CD4-positive, CD25-positive, alpha-beta regulatory T cell (primary cell): Measurements from ENCODE around the gene RPEL1. TPM values are rescaled to one million over a fixed set of nuclear protein-coding genes. Genes with fewer than 3 reads are reported as not detected.

ENCODE experiments used
- ATAC-seq, 2 donors: fragments of 150-1000 bp; cut with Tn5 transposase; one replicate each; pipeline ENCODE4 v1.10.0; 2021; ENCODE audit warnings: low read depth in 2 of 2, moderate number of reproducible peaks in 2 of 2, moderate library complexity in 1 of 2
- DNase-seq, 3 donors: peaks; one replicate each; pipeline versions ENCODE4 v3.0.0 to v3.0.0-alpha.2; 2012 to 2022; ENCODE audit warnings: mixed read lengths in 1 of 3
- H3K27ac ChIP-seq: one replicate; pipeline ENCODE4 v1.7.0; 2013; ENCODE audit warnings: mild to moderate bottlenecking, low read length; ENCODE audit not compliant: insufficient read depth, poor library complexity, severe bottlenecking
- H3K27me3 ChIP-seq: one replicate; pipeline ENCODE4 v1.7.0; 2013; ENCODE audit warnings: low read length; ENCODE audit not compliant: control insufficient read depth, insufficient read depth
- H3K36me3 ChIP-seq: one replicate; pipeline ENCODE4 v1.7.0; 2013; ENCODE audit warnings: mild to moderate bottlenecking, low read length, moderate library complexity; ENCODE audit not compliant: control insufficient read depth, insufficient read depth
- H3K4me1 ChIP-seq: 2 replicates; pipeline ENCODE4 v1.7.0; 2013; ENCODE audit warnings: mild to moderate bottlenecking, low read length; ENCODE audit not compliant: insufficient read depth, control insufficient read depth, poor library complexity, severe bottlenecking
- H3K4me3 ChIP-seq: one replicate; pipeline ENCODE4 v1.7.0; 2013; ENCODE audit warnings: low read depth, mild to moderate bottlenecking, low read length, moderate library complexity
- H3K9me3 ChIP-seq, 2 experiments: 1 replicate in 1 of 2; 2 replicates in 1 of 2; pipeline ENCODE4 v1.7.0; 2013; ENCODE audit warnings: low read length in 2 of 2, mild to moderate bottlenecking in 1 of 2, moderate library complexity in 1 of 2; ENCODE audit not compliant: control insufficient read depth in 2 of 2
- H3K27ac Mint-ChIP-seq, 3 donors: one replicate each; pipeline ENCODE4 v1.8.0; 2020 to 2022; ENCODE audit warnings: mild to moderate bottlenecking in 3 of 3, mixed read lengths in 3 of 3, moderate library complexity in 2 of 3
- H3K27me3 Mint-ChIP-seq: one replicate; pipeline ENCODE4 v1.8.0; 2022; ENCODE audit warnings: mild to moderate bottlenecking, mixed read lengths
- H3K36me3 Mint-ChIP-seq: one replicate; pipeline ENCODE4 v1.8.0; 2020; ENCODE audit warnings: mixed read lengths
- H3K4me1 Mint-ChIP-seq, 4 donors: one replicate each; pipeline ENCODE4 v1.8.0; 2020 to 2022; ENCODE audit warnings: mixed read lengths in 4 of 4, mild to moderate bottlenecking in 1 of 4
- H3K4me3 Mint-ChIP-seq, 4 donors: one replicate each; pipeline ENCODE4 v1.8.0; 2020 to 2022; ENCODE audit warnings: mild to moderate bottlenecking in 4 of 4, mixed read lengths in 4 of 4, moderate library complexity in 3 of 4
- H3K9me3 Mint-ChIP-seq, 7 donors: one replicate each; pipeline ENCODE4 v1.8.0; 2020 to 2022; ENCODE audit warnings: mixed read lengths in 7 of 7, mild to moderate bottlenecking in 3 of 7, moderate library complexity in 2 of 7
- polyA plus RNA-seq, 4 donors: library from polyadenylated mRNA; unstranded; fragments of 300-500 nt; fragmentation: Illumina TruSeq; gene quantifications; one replicate each; pipeline ENCODE4 v1.2.3, GENCODE V29; 2021
- total RNA-seq: library from RNA; stranded (reverse); gene quantifications from one replicate; pipeline ENCODE4 v1.2.3, GENCODE V29; 2022

The RPEL1 gene
- total and polyA plus RNA-seq, 5 donors from 2014 or later = 0.10 TPM; not detected in 4

DNA sequence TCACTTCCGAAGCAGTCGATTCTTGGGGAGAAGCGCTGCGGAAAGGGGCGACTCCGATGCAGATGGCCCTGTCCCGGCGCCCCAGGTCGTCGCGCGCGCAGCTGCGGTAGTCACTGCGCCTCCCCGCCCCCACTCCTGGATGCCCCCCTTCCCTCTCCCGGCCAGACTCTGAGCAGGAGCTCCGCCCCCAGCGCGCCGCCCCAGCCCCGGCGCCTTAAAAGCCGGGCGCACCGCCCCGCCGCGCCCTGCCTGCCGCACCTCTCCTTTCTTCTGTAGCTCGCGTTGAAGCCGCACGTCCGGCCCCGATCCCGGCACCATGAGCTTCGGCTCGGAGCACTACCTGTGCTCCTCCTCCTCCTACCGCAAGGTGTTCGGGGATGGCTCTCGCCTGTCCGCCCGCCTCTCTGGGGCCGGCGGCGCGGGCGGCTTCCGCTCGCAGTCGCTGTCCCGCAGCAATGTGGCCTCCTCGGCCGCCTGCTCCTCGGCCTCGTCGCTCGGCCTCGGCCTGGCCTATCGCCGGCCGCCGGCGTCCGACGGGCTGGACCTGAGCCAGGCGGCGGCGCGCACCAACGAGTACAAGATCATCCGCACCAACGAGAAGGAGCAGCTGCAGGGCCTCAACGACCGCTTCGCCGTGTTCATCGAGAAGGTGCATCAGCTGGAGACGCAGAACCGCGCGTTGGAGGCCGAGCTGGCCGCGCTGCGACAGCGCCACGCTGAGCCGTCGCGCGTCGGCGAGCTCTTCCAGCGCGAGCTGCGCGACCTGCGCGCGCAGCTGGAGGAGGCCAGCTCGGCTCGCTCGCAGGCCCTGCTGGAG is 31.4 kb downstream of the RPEL1 start, which contains the start of gene INA:
TSS of gene INA (plus strand) at position 243 of the 817 bp plus-strand sequence. CDS start at position 317, 74 bp downstream.
- peak within 1 kb of the TSS in 1 of 4 donors; percentile 10 for H3K4me3 Mint-ChIP-seq
- ATAC-seq (no peak), DNase-seq (peak in 1 of 3 donors; percentile 53)
- peaks cover 59% of the 10 kb centered on the region for H3K27me3 Mint-ChIP-seq
- no peaks in the 10 kb centered on the region for H3K9me3 ChIP-seq
- no peak within 1 kb of the TSS for H3K4me3 ChIP-seq
- H3K36me3 Mint-ChIP-seq = no peaks in the 10 kb centered on the region
- H3K36me3 ChIP-seq = no peaks in the 10 kb centered on the region
- peaks cover 0 to 9% (median 0%) of the 10 kb centered on the region in 4 donors for H3K4me1 Mint-ChIP-seq
- peaks cover 0 to 4% (median 3%) of the 10 kb centered on the region in 7 donors for H3K9me3 Mint-ChIP-seq
- H3K27ac Mint-ChIP-seq = peak within 1 kb of the TSS in 1 of 3 donors; percentile 38
- H3K27me3 ChIP-seq = peaks cover 26% of the 10 kb centered on the region
- peaks cover 16% of the 10 kb centered on the region for H3K4me1 ChIP-seq
- H3K27ac ChIP-seq = no peak within 1 kb of the TSS

DNA sequence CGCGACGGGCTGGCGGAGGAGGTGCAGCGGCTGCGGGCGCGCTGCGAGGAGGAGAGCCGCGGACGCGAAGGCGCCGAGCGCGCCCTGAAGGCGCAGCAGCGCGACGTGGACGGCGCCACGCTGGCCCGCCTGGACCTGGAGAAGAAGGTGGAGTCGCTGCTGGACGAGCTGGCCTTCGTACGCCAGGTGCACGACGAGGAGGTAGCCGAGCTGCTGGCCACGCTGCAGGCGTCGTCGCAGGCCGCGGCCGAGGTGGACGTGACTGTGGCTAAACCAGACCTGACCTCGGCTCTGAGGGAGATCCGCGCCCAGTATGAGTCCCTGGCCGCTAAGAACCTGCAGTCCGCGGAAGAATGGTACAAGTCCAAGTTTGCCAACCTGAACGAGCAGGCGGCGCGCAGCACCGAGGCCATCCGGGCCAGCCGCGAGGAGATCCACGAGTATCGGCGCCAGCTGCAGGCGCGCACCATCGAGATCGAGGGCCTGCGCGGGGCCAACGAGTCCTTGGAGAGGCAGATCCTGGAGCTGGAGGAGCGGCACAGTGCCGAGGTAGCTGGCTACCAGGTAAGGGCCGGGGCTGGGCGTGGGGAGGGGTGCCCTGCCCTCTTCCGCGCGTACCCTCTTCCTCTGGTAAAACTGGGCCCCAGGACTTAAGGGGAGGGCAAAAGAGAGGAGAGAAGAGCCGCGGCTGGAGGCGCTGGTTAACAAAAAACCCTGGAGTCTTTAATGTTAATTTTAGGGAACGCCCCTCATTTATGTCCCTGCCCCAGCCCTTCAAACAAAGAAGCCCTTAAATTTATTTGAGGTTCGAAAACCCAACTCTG is 32.2 kb downstream of the RPEL1 start:
- ATAC-seq (no peak), DNase-seq (no peak)
- peaks cover 27% of the 10 kb centered on the region for H3K27me3 ChIP-seq
- Mint-ChIP-seq H3K36me3 (no peaks in the 10 kb centered on the region), H3K9me3 (peaks cover 0 to 4% (median 3%) of the 10 kb centered on the region in 7 donors), H3K4me3 (peak overlapping the region in 1 of 4 donors; percentile 44), H3K27me3 (peaks cover 59% of the 10 kb centered on the region), H3K4me1 (peaks cover 0 to 9% (median 0%) of the 10 kb centered on the region in 4 donors), H3K27ac (no peak overlapping the region)
- peaks cover 16% of the 10 kb centered on the region for H3K4me1 ChIP-seq
- H3K9me3 ChIP-seq = no peaks in the 10 kb centered on the region
- H3K27ac ChIP-seq = no peak overlapping the region
- no peak overlapping the region for H3K4me3 ChIP-seq
- no peaks in the 10 kb centered on the region for H3K36me3 ChIP-seq

DNA sequence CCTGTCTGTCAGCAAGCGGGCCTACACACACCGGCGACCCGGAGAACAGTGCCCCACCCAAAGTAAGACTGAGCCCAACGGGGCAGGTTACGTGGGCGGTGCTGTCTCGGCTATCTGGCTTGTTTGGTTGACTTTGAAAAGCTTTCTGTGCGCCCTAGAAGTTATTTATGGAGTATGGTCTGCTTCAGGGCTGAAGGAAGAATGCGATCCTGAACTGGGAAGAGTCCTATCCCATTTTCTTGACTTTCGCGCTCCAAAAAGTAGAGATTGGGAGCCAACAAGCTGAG is 32.8 kb downstream of the RPEL1 start:
- H3K27ac Mint-ChIP-seq = no peak overlapping the region
- Histone ChIP-seq H3K4me3 (no peak overlapping the region), H3K27me3 (peaks cover 29% of the 10 kb centered on the region), H3K4me1 (peaks cover 16% of the 10 kb centered on the region), H3K27ac (no peak overlapping the region), H3K9me3 (no peaks in the 10 kb centered on the region), H3K36me3 (no peaks in the 10 kb centered on the region)
- H3K36me3 Mint-ChIP-seq = no peaks in the 10 kb centered on the region
- peaks cover 63% of the 10 kb centered on the region for H3K27me3 Mint-ChIP-seq
- peaks cover 0 to 9% (median 0%) of the 10 kb centered on the region in 4 donors for H3K4me1 Mint-ChIP-seq
- DNase-seq (no peak), ATAC-seq (no peak)
- peaks cover 0 to 4% (median 3%) of the 10 kb centered on the region in 7 donors for H3K9me3 Mint-ChIP-seq
- peak overlapping the region in 1 of 4 donors; percentile 44 for H3K4me3 Mint-ChIP-seq

DNA sequence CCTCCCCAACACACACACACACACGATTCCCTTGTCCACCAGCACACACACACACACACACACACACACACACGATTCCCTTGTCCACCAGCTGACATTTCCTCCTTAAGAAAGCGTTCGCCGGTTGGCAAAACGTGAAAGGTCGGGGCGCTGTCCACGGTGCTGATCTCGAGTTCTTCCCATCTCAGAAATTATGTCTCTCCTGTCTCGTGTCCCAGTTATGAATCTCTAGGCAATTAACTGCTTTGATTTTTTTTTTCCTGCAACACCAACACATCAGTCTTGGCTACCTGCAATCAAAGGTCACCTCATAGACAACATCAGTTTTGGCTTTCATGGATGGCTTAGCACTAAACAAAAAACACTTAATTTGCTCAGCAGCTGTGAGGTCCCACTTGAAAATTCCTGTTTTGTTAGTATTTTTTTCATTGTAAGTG is 33.2 kb downstream of the RPEL1 start:
- ATAC-seq (no peak), DNase-seq (peak in 2 of 3 donors; percentile 15 to 48)
- H3K9me3 Mint-ChIP-seq = peaks cover 0 to 4% (median 3%) of the 10 kb centered on the region in 7 donors
- H3K27ac Mint-ChIP-seq = no peak overlapping the region
- peaks cover 61% of the 10 kb centered on the region for H3K27me3 Mint-ChIP-seq
- Histone ChIP-seq H3K27me3 (peaks cover 29% of the 10 kb centered on the region), H3K27ac (no peak overlapping the region), H3K4me3 (no peak overlapping the region), H3K9me3 (no peaks in the 10 kb centered on the region), H3K4me1 (peaks cover 16% of the 10 kb centered on the region), H3K36me3 (no peaks in the 10 kb centered on the region)
- H3K36me3 Mint-ChIP-seq = no peaks in the 10 kb centered on the region
- peaks cover 0 to 9% (median 0%) of the 10 kb centered on the region in 4 donors for H3K4me1 Mint-ChIP-seq
- peak overlapping the region in 3 of 4 donors; percentile 32 to 73 (median 52) for H3K4me3 Mint-ChIP-seq

DNA sequence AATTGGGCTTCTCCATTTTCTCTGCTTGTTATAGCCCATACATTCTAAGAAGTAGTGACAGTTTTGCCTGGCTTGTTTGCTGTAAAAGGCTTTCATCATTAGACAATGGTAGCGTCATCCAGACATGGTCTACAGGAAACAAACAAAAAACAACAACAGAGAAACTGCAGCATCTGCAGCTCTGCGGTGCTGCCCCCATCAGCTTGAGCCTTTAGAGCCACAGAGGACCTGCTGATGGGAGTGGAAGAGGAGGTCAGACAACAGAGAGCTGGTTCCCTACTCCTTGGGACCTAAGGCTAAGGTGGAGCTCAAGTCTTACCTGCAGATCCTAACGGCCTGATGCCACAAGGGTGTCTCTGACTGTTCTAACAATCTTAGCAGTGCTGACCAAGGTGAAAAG is 34.3 kb downstream of the RPEL1 start:
- H3K27me3 ChIP-seq = peaks cover 29% of the 10 kb centered on the region
- no peaks in the 10 kb centered on the region for H3K36me3 ChIP-seq
- H3K4me3 Mint-ChIP-seq = no peak overlapping the region

DNA sequence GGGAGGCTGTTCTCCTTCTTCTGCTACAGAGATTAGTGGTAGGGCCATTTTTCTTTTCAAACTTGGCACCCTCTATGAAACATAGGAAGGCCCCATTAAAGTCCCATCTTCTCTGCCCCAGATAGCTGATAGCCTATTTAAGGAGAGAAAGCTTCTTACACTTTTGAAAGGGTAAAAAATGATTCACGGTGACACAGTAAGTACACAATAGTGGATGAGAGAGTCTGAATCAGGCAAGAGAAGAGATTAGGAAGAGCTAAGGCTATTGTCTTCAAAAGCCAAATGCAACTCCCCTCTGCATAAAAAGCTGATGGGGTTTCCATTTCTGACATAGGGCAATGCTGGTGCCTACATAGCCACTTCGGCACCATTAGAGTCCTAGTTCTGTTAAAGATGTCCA is 34.8 kb downstream of the RPEL1 start:
- no peak for DNase-seq
- no peak for ATAC-seq
- Mint-ChIP-seq H3K36me3 (no peaks in the 10 kb centered on the region), H3K9me3 (peaks cover 0 to 4% (median 3%) of the 10 kb centered on the region in 7 donors), H3K27me3 (peaks cover 62% of the 10 kb centered on the region), H3K4me3 (no peak overlapping the region), H3K4me1 (peaks cover 0 to 9% (median 0%) of the 10 kb centered on the region in 4 donors), H3K27ac (no peak overlapping the region)
- no peak overlapping the region for H3K27ac ChIP-seq
- peaks cover 26% of the 10 kb centered on the region for H3K27me3 ChIP-seq
- peaks cover 16% of the 10 kb centered on the region for H3K4me1 ChIP-seq
- no peak overlapping the region for H3K4me3 ChIP-seq
- H3K9me3 ChIP-seq = no peaks in the 10 kb centered on the region
- no peaks in the 10 kb centered on the region for H3K36me3 ChIP-seq

More for the DNA sequence above, 34.3 kb downstream of the RPEL1 start:
- no peak for ATAC-seq
- no peak for DNase-seq
- Mint-ChIP-seq H3K36me3 (no peaks in the 10 kb centered on the region), H3K4me1 (peaks cover 0 to 9% (median 0%) of the 10 kb centered on the region in 4 donors), H3K27ac (no peak overlapping the region), H3K27me3 (peaks cover 66% of the 10 kb centered on the region), H3K9me3 (peaks cover 0 to 4% (median 3%) of the 10 kb centered on the region in 7 donors)
- Histone ChIP-seq H3K27ac (no peak overlapping the region), H3K9me3 (no peaks in the 10 kb centered on the region), H3K4me1 (peaks cover 16% of the 10 kb centered on the region), H3K4me3 (no peak overlapping the region)

DNA sequence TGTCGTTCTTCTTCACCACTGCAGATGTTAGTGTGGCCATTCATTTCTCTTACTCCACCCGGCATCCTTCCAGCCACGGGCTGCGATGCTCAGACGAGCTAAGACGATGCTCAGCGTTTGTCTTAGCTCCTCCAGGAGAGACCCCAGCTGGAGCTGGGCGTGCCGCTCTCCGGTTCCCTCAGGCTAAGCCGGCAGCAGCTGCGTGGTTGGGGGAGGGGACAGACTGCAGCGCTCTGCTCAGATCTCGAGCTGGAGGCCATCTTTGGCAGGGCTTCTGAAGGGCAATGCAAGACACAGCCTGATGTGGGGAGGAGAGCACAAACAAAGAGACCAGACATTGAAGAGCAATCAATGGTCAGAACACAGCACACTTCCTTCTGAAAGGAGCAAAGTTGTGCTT is 36.1 kb downstream of the RPEL1 start:
- Histone ChIP-seq H3K27me3 (peaks cover 23% of the 10 kb centered on the region), H3K4me1 (peaks cover 11% of the 10 kb centered on the region), H3K36me3 (no peaks in the 10 kb centered on the region), H3K27ac (no peak overlapping the region), H3K4me3 (no peak overlapping the region), H3K9me3 (no peaks in the 10 kb centered on the region)
- no peaks in the 10 kb centered on the region for H3K36me3 Mint-ChIP-seq
- H3K4me1 Mint-ChIP-seq = peaks cover 0 to 9% (median 0%) of the 10 kb centered on the region in 4 donors
- no peak overlapping the region for H3K27ac Mint-ChIP-seq
- DNase-seq (no peak), ATAC-seq (no peak)
- H3K4me3 Mint-ChIP-seq = no peak overlapping the region
- H3K9me3 Mint-ChIP-seq = peaks cover 0 to 4% (median 3%) of the 10 kb centered on the region in 7 donors
- H3K27me3 Mint-ChIP-seq = peaks cover 54% of the 10 kb centered on the region
